ENCODE results near the gene NPR2.

DNA sequence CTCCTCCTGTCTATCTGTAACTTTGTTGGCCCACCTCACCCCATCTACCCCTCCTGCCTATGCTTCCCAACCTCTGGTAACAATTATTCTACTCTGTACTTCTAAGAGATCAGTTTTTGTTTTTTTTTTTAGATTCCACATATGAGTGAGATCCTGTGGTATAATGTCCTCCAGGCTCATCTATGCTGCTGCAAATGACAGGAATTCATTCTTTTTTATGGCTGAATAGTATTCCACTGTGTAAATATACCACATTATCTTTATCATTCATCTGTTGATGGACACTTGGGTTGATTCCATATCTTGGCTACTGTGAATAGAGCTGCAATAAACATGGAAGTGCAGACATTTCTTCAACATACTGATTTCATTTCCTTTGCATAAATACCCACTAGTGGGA lies 8.0 kb upstream of the NPR2 start:
- TF ChIP-seq, protein P1, sequence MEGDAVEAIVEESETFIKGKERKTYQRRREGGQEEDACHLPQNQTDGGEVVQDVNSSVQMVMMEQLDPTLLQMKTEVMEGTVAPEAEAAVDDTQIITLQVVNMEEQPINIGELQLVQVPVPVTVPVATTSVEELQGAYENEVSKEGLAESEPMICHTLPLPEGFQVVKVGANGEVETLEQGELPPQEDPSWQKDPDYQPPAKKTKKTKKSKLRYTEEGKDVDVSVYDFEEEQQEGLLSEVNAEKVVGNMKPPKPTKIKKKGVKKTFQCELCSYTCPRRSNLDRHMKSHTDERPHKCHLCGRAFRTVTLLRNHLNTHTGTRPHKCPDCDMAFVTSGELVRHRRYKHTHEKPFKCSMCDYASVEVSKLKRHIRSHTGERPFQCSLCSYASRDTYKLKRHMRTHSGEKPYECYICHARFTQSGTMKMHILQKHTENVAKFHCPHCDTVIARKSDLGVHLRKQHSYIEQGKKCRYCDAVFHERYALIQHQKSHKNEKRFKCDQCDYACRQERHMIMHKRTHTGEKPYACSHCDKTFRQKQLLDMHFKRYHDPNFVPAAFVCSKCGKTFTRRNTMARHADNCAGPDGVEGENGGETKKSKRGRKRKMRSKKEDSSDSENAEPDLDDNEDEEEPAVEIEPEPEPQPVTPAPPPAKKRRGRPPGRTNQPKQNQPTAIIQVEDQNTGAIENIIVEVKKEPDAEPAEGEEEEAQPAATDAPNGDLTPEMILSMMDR (conservative IDR thresholded peaks at IDR 0.05; ENCODE audit: low read length): no peak
- TF ChIP-seq EZH2phosphoT487 (IDR thresholded peaks at IDR 0.05; ENCODE audit: borderline replicate concordance): no peak

Measured in Loucy (cell line).